Activated CD4-positive, alpha-beta memory T cell treated with anti-CD3 and anti-CD28 coated beads, Interleukin-2, amount 10 ng/mL, durations not matched to agents 7 days and 5 days (primary cell): ENCODE results near the gene NECTIN1. TPM values are rescaled to one million over a fixed set of nuclear protein-coding genes. Genes with fewer than 3 reads are reported as not detected.

ENCODE experiments used
- CTCF ChIA-PET: fragments of 350-600 bp; sonication (Branson Sonifier 250); formaldehyde crosslinking; loops from one replicate; lab custom pipeline; 2021; ENCODE audit warnings: antibody characterized with exemption, inconsistent platforms; lab: Charles Lee
- POLR2A ChIA-PET: fragments of 350-600 bp; sonication (Branson Sonifier 250); formaldehyde crosslinking; loops from one replicate; lab custom pipeline; 2021; ENCODE audit warnings: antibody characterized with exemption; lab: Charles Lee
- DNase-seq: peaks from one replicate; pipeline ENCODE4 v3.0.0-alpha.2; 2020
- H3K27ac Mint-ChIP-seq: one replicate; pipeline ENCODE4 v1.8.0; 2021; ENCODE audit warnings: mild to moderate bottlenecking, mixed read lengths
- H3K27me3 Mint-ChIP-seq: one replicate; pipeline ENCODE4 v1.8.0; 2021; ENCODE audit warnings: mixed read lengths
- H3K36me3 Mint-ChIP-seq: one replicate; pipeline ENCODE4 v1.8.0; 2021; ENCODE audit warnings: low read depth, mixed read lengths
- H3K4me1 Mint-ChIP-seq: one replicate; pipeline ENCODE4 v1.8.0; 2021; ENCODE audit warnings: mixed read lengths
- H3K4me3 Mint-ChIP-seq: one replicate; pipeline ENCODE4 v1.8.0; 2021; ENCODE audit warnings: mild to moderate bottlenecking, mixed read lengths
- H3K9me3 Mint-ChIP-seq: one replicate; pipeline ENCODE4 v1.8.0; 2021; ENCODE audit warnings: mixed read lengths
- total RNA-seq, 2 experiments: library from RNA; stranded (reverse); gene quantifications; one replicate each; pipeline ENCODE4 v1.2.3, GENCODE V29; 2021

Gene NECTIN1
- total RNA-seq, 2 experiments from 2014 or later, result 1.7 to 1.9 TPM

- DNase-seq, result no peak
- Mint-ChIP-seq H3K36me3 (no peaks in the 10 kb centered on the region), H3K9me3 (no peaks in the 10 kb centered on the region), H3K4me3 (no peak overlapping the region), H3K27me3 (peaks cover 19% of the 10 kb centered on the region), H3K4me1 (peaks cover 19% of the 10 kb centered on the region), H3K27ac (no peak overlapping the region)
- ChIA-PET CTCF (no interaction called here), POLR2A (no interaction called here)
Observed at GRCh38 chr11:119593346-119593745, 135.7 kb downstream of the NECTIN1 start.

- POLR2A ChIA-PET, result no interaction called here
- Mint-ChIP-seq H3K4me3 (no peak overlapping the region), H3K36me3 (no peaks in the 10 kb centered on the region), H3K27ac (no peak overlapping the region), H3K27me3 (peaks cover 21% of the 10 kb centered on the region), H3K9me3 (no peaks in the 10 kb centered on the region), H3K4me1 (peaks cover 19% of the 10 kb centered on the region)
- no peak for DNase-seq
- CTCF ChIA-PET, result no interaction called here
Observed at GRCh38 chr11:119592642-119593041, 136.4 kb downstream of the NECTIN1 start.

GRCh38 chr11:119591836-119592310 lies 137.1 kb downstream of the NECTIN1 start:
- no peaks in the 10 kb centered on the region for H3K36me3 Mint-ChIP-seq
- peaks cover 19% of the 10 kb centered on the region for H3K4me1 Mint-ChIP-seq
- no peaks in the 10 kb centered on the region for H3K9me3 Mint-ChIP-seq
- no peak overlapping the region for H3K27ac Mint-ChIP-seq
- no peak for DNase-seq
- POLR2A ChIA-PET, result no interaction called here
- H3K4me3 Mint-ChIP-seq, result no peak overlapping the region
- peaks cover 19% of the 10 kb centered on the region for H3K27me3 Mint-ChIP-seq
- CTCF ChIA-PET, result no interaction called here

GRCh38 chr11:119590651-119591351 lies 138.2 kb downstream of the NECTIN1 start:
- Mint-ChIP-seq H3K9me3 (no peaks in the 10 kb centered on the region), H3K27me3 (peaks cover 29% of the 10 kb centered on the region), H3K4me1 (peaks cover 19% of the 10 kb centered on the region), H3K4me3 (no peak overlapping the region), H3K27ac (no peak overlapping the region), H3K36me3 (no peaks in the 10 kb centered on the region)
- no peak for DNase-seq
- CTCF ChIA-PET, result no interaction called here
- POLR2A ChIA-PET, result no interaction called here

- ChIA-PET POLR2A (no interaction called here), CTCF (no interaction called here)
- no peak overlapping the region for H3K4me3 Mint-ChIP-seq
Observed at GRCh38 chr11:119589001-119589400, 140.0 kb downstream of the NECTIN1 start.

More at GRCh38 chr11:119589001-119589400, 140.0 kb downstream of the NECTIN1 start:
- H3K27me3 Mint-ChIP-seq, result peaks cover 37% of the 10 kb centered on the region
- H3K4me1 Mint-ChIP-seq, result peaks cover 23% of the 10 kb centered on the region
- no peaks in the 10 kb centered on the region for H3K9me3 Mint-ChIP-seq
- H3K27ac Mint-ChIP-seq, result no peak overlapping the region
- no peaks in the 10 kb centered on the region for H3K36me3 Mint-ChIP-seq
- no peak for DNase-seq
